GM23248 (cell line): Measurements from ENCODE around the gene PIGH. TPM values are rescaled to one million over a fixed set of nuclear protein-coding genes. Genes with fewer than 3 reads are reported as not detected.
"Not testable (repeated sequence)": the region's sequence is repeated elsewhere in the genome, so short reads cannot be mapped to it uniquely, and the experiment has no call there.

ENCODE experiments used
- DNase-seq: peaks from one replicate; pipeline ENCODE4 v3.0.0-alpha.2; 2015
- H2AFZ ChIP-seq: fragments of 200-600 bp; sonication (generic); 2 replicates; pipeline ENCODE4 v1.6.1; 2016; ENCODE audit warnings: antibody characterized with exemption
- H3F3A ChIP-seq: fragments of 200-600 bp; sonication (generic); 2 replicates; pipeline ENCODE4 v1.6.1; 2016; ENCODE audit warnings: mild to moderate bottlenecking, antibody characterized with exemption, mixed run types; ENCODE audit not compliant: insufficient read depth
- H3K27ac ChIP-seq: fragments of 200-600 bp; sonication (generic); 2 replicates; pipeline ENCODE4 v1.5.1; 2016; ENCODE audit warnings: mild to moderate bottlenecking
- H3K27me3 ChIP-seq: fragments of 200-600 bp; sonication (generic); replicated peaks from 2 replicates; pipeline ENCODE4 v1.6.1; 2016; ENCODE audit warnings: mild to moderate bottlenecking; ENCODE audit not compliant: insufficient read depth
- H3K36me3 ChIP-seq: fragments of 200-600 bp; sonication (generic); 2 replicates; pipeline ENCODE4 v1.6.1; 2016; ENCODE audit warnings: low read depth, mild to moderate bottlenecking
- H3K4me1 ChIP-seq: fragments of 200-600 bp; sonication (generic); 2 replicates; pipeline ENCODE4 v1.6.1; 2016; ENCODE audit warnings: mild to moderate bottlenecking; ENCODE audit not compliant: insufficient read depth
- H3K4me2 ChIP-seq: fragments of 200-600 bp; sonication (generic); one replicate; pipeline ENCODE4 v1.6.1; 2016; ENCODE audit warnings: mild to moderate bottlenecking; ENCODE audit not compliant: unreplicated experiment
- H3K4me3 ChIP-seq: fragments of 200-600 bp; sonication (generic); 2 replicates; pipeline ENCODE4 v1.5.1; 2016; ENCODE audit warnings: mild to moderate bottlenecking
- H3K79me2 ChIP-seq: fragments of 200-600 bp; sonication (generic); 2 replicates; pipeline ENCODE4 v1.6.1; 2016; ENCODE audit warnings: mild to moderate bottlenecking; ENCODE audit not compliant: insufficient read depth
- H3K9ac ChIP-seq: fragments of 200-600 bp; sonication (generic); 2 replicates; pipeline ENCODE4 v1.6.1; 2016; ENCODE audit warnings: mild to moderate bottlenecking
- H3K9me2 ChIP-seq: fragments of 200-600 bp; sonication (generic); 2 replicates; pipeline ENCODE4 v1.6.1; 2016; ENCODE audit warnings: mixed run types, mild to moderate bottlenecking, moderate library complexity; ENCODE audit not compliant: insufficient read depth
- H3K9me3 ChIP-seq: fragments of 200-600 bp; sonication (generic); one replicate; pipeline ENCODE4 v1.6.1; 2017; ENCODE audit warnings: low read depth
- H4K20me1 ChIP-seq: fragments of 200-600 bp; sonication (generic); 2 replicates; pipeline ENCODE4 v1.6.0; 2016; ENCODE audit not compliant: insufficient read depth
- EZH2 ChIP-seq: fragments of 200-600 bp; sonication (generic); IDR thresholded peaks from 2 replicates; pipeline ENCODE4 v1.6.1; 2018; ENCODE audit warnings: antibody characterized with exemption, mild to moderate bottlenecking; ENCODE audit not compliant: insufficient read depth, poor library complexity, severe bottlenecking
- EZH2phosphoT487 ChIP-seq: fragments of 200-600 bp; sonication (generic); IDR thresholded peaks from 2 replicates; pipeline ENCODE4 v1.6.1; 2018; ENCODE audit warnings: antibody characterized with exemption, moderate library complexity, mild to moderate bottlenecking, low read depth; ENCODE audit not compliant: insufficient read depth
- WGBS, 2 experiments: methylation state at CpG; one replicate each; pipeline ENCODE4 v1.1.6; 2015 to 2017; ENCODE audit warnings: low lambda C conversion rate in 2 of 2, low coverage in 1 of 2; ENCODE audit errors: missing lambda C conversion rate in 2 of 2; 5-methylcytosine and 5-hydroxymethylcytosine counted together
- in situ Hi-C: fragments of 300-500 bp; cut with MboI; formaldehyde crosslinking; loops from 2 replicates; pipeline ENCODE4 v1.15.0; 2020
- polyA plus RNA-seq: library from polyadenylated mRNA; unstranded; fragments of >200 nt; fragmentation: Nextera tagmentation; extraction: Ambion mirVana; gene quantifications from 2 replicates; pipeline ENCODE4 v1.2.1, GENCODE V29; 2016
- total RNA-seq: library from RNA; depleted of rRNA; stranded (reverse); fragments of >200 nt; shearing (Covaris generic); gene quantifications from 2 replicates; pipeline ENCODE4 v1.2.3, GENCODE V29; 2014

The PIGH gene
- total and polyA plus RNA-seq, 2 experiments from 2014 or later, result 10.8 to 23.4 TPM

GRCh38 chr14:67551940-67552339, 48.1 kb downstream of the PIGH start:
- Histone ChIP-seq H4K20me1 (no peaks in the 10 kb centered on the region), H3K4me3 (no peak overlapping the region), H2AFZ (no peak overlapping the region), H3K4me1 (no peaks in the 10 kb centered on the region), H3F3A (no peaks in the 10 kb centered on the region), H3K9me2 (no peaks in the 10 kb centered on the region), H3K9me3 (no peaks in the 10 kb centered on the region), H3K27me3 (peaks cover 19% of the 10 kb centered on the region), H3K79me2 (no peaks in the 10 kb centered on the region), H3K36me3 (no peaks in the 10 kb centered on the region), H3K9ac (no peak overlapping the region), H3K4me2 (no peak overlapping the region), H3K27ac (no peak overlapping the region)
- TF ChIP-seq EZH2phosphoT487 (no peak), EZH2 (no peak)
- in situ Hi-C loops, result no loop called here
- DNase-seq, result no peak
- 63 to 65% methylated on average over 3 of the region's 3 CpGs for WGBS, 2 experiments

GRCh38 chr14:67551123-67551522, 48.9 kb downstream of the PIGH start:
- no peak overlapping the region for H3K4me3 ChIP-seq
- no peaks in the 10 kb centered on the region for H3K9me2 ChIP-seq
- no peaks in the 10 kb centered on the region for H3K4me1 ChIP-seq
- no peaks in the 10 kb centered on the region for H3F3A ChIP-seq
- H3K79me2 ChIP-seq, result no peaks in the 10 kb centered on the region
- no peak overlapping the region for H2AFZ ChIP-seq
- no peaks in the 10 kb centered on the region for H4K20me1 ChIP-seq
- H3K9me3 ChIP-seq, result no peaks in the 10 kb centered on the region
- TF ChIP-seq EZH2phosphoT487 (no peak), EZH2 (no peak)
- no peaks in the 10 kb centered on the region for H3K36me3 ChIP-seq
- no peak overlapping the region for H3K27ac ChIP-seq
- H3K4me2 ChIP-seq, result no peak overlapping the region
- H3K9ac ChIP-seq, result no peak overlapping the region
- peaks cover 19% of the 10 kb centered on the region for H3K27me3 ChIP-seq
- WGBS, 2 experiments, result 62 to 69% methylated on average over 3 of the region's 3 CpGs
- DNase-seq, result no peak
- in situ Hi-C loops, result no loop called here

- H3F3A ChIP-seq, result no peaks in the 10 kb centered on the region
- H2AFZ ChIP-seq, result no peak overlapping the region
- no peaks in the 10 kb centered on the region for H3K9me2 ChIP-seq
- H4K20me1 ChIP-seq, result no peaks in the 10 kb centered on the region
- H3K9ac ChIP-seq, result no peak overlapping the region
- in situ Hi-C loops, result no loop called here
- TF ChIP-seq EZH2phosphoT487 (no peak), EZH2 (no peak)
- no peak for DNase-seq
- WGBS, 2 experiments, result 46 to 58% methylated on average over 4 of the region's 4 CpGs
- no peaks in the 10 kb centered on the region for H3K9me3 ChIP-seq
- no peaks in the 10 kb centered on the region for H3K36me3 ChIP-seq
- no peaks in the 10 kb centered on the region for H3K79me2 ChIP-seq
- H3K27ac ChIP-seq, result no peak overlapping the region
- H3K4me1 ChIP-seq, result no peaks in the 10 kb centered on the region
- no peak overlapping the region for H3K4me2 ChIP-seq
- H3K27me3 ChIP-seq, result peaks cover 24% of the 10 kb centered on the region
- no peak overlapping the region for H3K4me3 ChIP-seq
Measured at GRCh38 chr14:67549734-67550133, 50.3 kb downstream of the PIGH start.

GRCh38 chr14:67547224-67547780, 52.8 kb downstream of the PIGH start:
- H4K20me1 ChIP-seq, result no peaks in the 10 kb centered on the region
- H3K36me3 ChIP-seq, result no peaks in the 10 kb centered on the region
- H3K79me2 ChIP-seq, result no peaks in the 10 kb centered on the region
- H3K9me3 ChIP-seq, result no peaks in the 10 kb centered on the region
- H3F3A ChIP-seq, result no peaks in the 10 kb centered on the region
- DNase-seq, result no peak
- no peak overlapping the region for H3K9ac ChIP-seq
- in situ Hi-C loops, result no loop called here
- no peaks in the 10 kb centered on the region for H3K9me2 ChIP-seq
- no peak overlapping the region for H3K27ac ChIP-seq
- H3K4me2 ChIP-seq, result no peak overlapping the region
- H3K27me3 ChIP-seq, result peaks cover 46% of the 10 kb centered on the region
- no peak overlapping the region for H3K4me3 ChIP-seq
- WGBS, 2 experiments, result 56 to 64% methylated on average over 5 of the region's 5 CpGs
- TF ChIP-seq EZH2phosphoT487 (no peak), EZH2 (no peak)
- no peaks in the 10 kb centered on the region for H3K4me1 ChIP-seq
- no peak overlapping the region for H2AFZ ChIP-seq

GRCh38 chr14:67544590-67544989, 55.5 kb downstream of the PIGH start:
- no peak for DNase-seq
- Histone ChIP-seq H3K9ac (no peak overlapping the region), H3K9me3 (no peaks in the 10 kb centered on the region), H4K20me1 (no peaks in the 10 kb centered on the region), H2AFZ (no peak overlapping the region), H3K4me1 (no peaks in the 10 kb centered on the region), H3K4me3 (no peak overlapping the region), H3K27me3 (peaks cover 64% of the 10 kb centered on the region), H3K27ac (no peak overlapping the region), H3K36me3 (no peaks in the 10 kb centered on the region), H3F3A (no peaks in the 10 kb centered on the region), H3K9me2 (no peaks in the 10 kb centered on the region), H3K4me2 (no peak overlapping the region), H3K79me2 (no peaks in the 10 kb centered on the region)
- WGBS, 2 experiments, result 66 to 73% methylated on average over 1 of the region's 1 CpG
- in situ Hi-C loops, result no loop called here
- TF ChIP-seq EZH2phosphoT487, result no peak
- no peak for TF ChIP-seq EZH2

- not testable (repeated sequence) for H3K79me2 ChIP-seq
Measured at GRCh38 chr14:67542620-67543019, 57.4 kb downstream of the PIGH start.

More at GRCh38 chr14:67542620-67543019, 57.4 kb downstream of the PIGH start:
- H3K27ac ChIP-seq, H3F3A ChIP-seq, DNase-seq, H3K4me2 ChIP-seq, H4K20me1 ChIP-seq, H3K9ac ChIP-seq, in situ Hi-C loops, H3K4me1 ChIP-seq, H3K36me3 ChIP-seq, H2AFZ ChIP-seq, H3K4me3 ChIP-seq, H3K9me2 ChIP-seq, H3K9me3 ChIP-seq: not testable (repeated sequence)
- 81 to 87% methylated on average over 13 of the region's 13 CpGs for WGBS, 2 experiments
- peaks cover 63% of the 10 kb centered on the region for H3K27me3 ChIP-seq
